Measurements from ENCODE around the gene HOXB1. TPM values are rescaled to one million over a fixed set of nuclear protein-coding genes. Genes with fewer than 3 reads are reported as not detected.

HOXB1 gene
- total and polyA plus RNA-seq, 10 donors: 0.06 TPM; not detected in 9

DNA sequence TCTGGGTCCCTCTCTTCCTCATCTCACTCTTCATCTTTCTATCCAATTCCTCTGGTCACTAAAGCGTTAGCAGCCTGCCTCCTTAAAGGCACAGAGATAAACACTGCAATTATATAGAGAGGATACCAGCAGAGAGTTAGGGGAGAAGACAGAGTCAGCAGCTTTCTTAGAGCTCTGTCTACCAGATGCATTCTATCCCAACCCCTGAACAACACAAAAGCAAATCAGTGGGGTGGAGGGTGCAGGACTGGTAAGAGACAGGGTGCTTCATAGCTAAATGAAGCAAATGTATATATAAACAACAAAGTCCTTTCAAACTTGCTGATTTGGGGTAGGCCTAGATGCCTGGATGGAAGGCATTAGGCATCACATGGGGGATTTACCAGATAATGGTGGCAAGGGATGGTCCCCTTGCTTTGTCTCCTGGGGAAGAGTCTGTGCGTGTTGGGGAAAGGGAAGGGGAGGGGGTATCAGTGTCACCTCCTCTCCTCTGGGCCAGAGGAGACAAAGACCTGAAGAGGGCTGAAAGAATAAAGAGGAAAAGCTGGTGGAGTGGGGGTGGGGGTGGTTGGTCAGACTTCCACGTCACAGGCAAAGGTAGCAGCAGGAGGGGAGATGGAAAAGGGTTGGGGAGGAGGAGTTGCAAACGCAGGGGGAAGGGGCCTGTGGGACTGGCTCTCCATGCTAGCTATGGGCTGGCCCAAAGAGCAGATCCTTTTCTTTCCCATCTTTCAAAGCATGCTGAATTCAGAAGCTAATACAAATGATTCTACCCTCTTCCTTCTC, 35.3 kb upstream of the HOXB1 start:
- Histone ChIP-seq H3K27me3 (replicated peaks in 1 of 7) (peaks cover 0 to 93% (median 18%) of the 10 kb centered on the region in 7 donors), H3K4me1 (peaks cover 0 to 69% (median 15%) of the 10 kb centered on the region in 6 donors), H3K36me3 (no peaks in the 10 kb centered on the region), H3K9me3 (no peaks in the 10 kb centered on the region), H3K27ac (peak overlapping the region in 5 of 8 donors; percentile 68 to 89 (median 72)), H3K4me3 (no peak overlapping the region)
- 72 to 89% (median 76%) methylated on average over 4 of the region's 4 CpGs for WGBS, 5 donors
- intact Hi-C loops (cut with DNase I; ENCODE audit: low total_unique reads): no loop called here
- DNase-seq: no peak
- TF ChIP-seq POLR2AphosphoS5 (IDR thresholded peaks at IDR 0.05): no peak
- TF ChIP-seq, protein P1, sequence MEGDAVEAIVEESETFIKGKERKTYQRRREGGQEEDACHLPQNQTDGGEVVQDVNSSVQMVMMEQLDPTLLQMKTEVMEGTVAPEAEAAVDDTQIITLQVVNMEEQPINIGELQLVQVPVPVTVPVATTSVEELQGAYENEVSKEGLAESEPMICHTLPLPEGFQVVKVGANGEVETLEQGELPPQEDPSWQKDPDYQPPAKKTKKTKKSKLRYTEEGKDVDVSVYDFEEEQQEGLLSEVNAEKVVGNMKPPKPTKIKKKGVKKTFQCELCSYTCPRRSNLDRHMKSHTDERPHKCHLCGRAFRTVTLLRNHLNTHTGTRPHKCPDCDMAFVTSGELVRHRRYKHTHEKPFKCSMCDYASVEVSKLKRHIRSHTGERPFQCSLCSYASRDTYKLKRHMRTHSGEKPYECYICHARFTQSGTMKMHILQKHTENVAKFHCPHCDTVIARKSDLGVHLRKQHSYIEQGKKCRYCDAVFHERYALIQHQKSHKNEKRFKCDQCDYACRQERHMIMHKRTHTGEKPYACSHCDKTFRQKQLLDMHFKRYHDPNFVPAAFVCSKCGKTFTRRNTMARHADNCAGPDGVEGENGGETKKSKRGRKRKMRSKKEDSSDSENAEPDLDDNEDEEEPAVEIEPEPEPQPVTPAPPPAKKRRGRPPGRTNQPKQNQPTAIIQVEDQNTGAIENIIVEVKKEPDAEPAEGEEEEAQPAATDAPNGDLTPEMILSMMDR (IDR thresholded peaks at IDR 0.05 in 8 of 11, conservative IDR thresholded peaks at IDR 0.05 in 3 of 11): no peak
- TF ChIP-seq POLR2A (IDR thresholded peaks at IDR 0.05): no peak

DNA sequence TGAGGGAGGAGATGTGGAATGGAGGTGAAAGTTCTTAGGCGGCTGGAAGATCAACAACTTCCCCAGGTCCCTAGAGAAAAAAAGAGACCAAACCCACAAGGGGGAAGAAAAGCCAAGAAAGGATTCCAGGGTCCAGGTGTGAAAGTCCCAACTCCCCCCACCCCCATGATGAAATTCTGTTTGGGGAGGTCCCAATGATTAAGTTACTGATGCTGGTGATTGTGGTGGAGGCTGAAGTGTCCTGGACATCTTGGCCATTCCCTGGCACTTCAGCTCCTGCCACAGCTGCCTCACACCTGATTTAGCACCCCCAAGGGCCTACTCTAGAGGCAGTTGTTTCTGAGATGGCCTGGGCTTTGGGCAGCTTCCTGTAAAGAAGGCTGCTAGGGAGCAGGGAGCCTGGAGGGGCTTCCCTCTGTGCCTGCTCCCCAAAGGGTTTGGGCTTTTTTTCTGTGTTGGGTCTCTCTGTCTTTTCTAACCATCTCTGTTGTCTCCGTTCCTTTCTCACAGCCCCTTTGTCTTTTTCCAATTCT, 34.3 kb upstream of the HOXB1 start:
- Histone ChIP-seq H3K36me3 (no peaks in the 10 kb centered on the region), H3K4me3 (peak overlapping the region in 2 of 8 donors; percentile 42 to 59), H3K4me1 (peaks cover 0 to 76% (median 15%) of the 10 kb centered on the region in 6 donors), H3K27ac (peak overlapping the region in 7 of 8 donors; percentile 55 to 89 (median 70)), H3K9me3 (no peaks in the 10 kb centered on the region), H3K27me3 (replicated peaks in 1 of 7) (peaks cover 0 to 84% (median 18%) of the 10 kb centered on the region in 7 donors)
- TF ChIP-seq, protein P1 (IDR thresholded peaks at IDR 0.05 in 8 of 11, conservative IDR thresholded peaks at IDR 0.05 in 3 of 11): no peak
- TF ChIP-seq POLR2A (IDR thresholded peaks at IDR 0.05) (no peak), POLR2AphosphoS5 (IDR thresholded peaks at IDR 0.05) (no peak)
- WGBS, 5 donors: 65 to 85% (median 78%) methylated on average over 2 of the region's 2 CpGs
- intact Hi-C loops (cut with DNase I; ENCODE audit: low total_unique reads): no loop called here
- DNase-seq: no peak

- Histone ChIP-seq H3K4me1 (peaks cover 0 to 81% (median 15%) of the 10 kb centered on the region in 6 donors), H3K27ac (peak overlapping the region in 7 of 8 donors; percentile 55 to 89 (median 70)), H3K36me3 (no peaks in the 10 kb centered on the region), H3K4me3 (peak overlapping the region in 6 of 8 donors; percentile 20 to 59 (median 24)), H3K9me3 (no peaks in the 10 kb centered on the region), H3K27me3 (replicated peaks in 1 of 7) (peaks cover 0 to 78% (median 18%) of the 10 kb centered on the region in 7 donors)
- TF ChIP-seq POLR2AphosphoS5 (IDR thresholded peaks at IDR 0.05): peak in 2 of 3 donors; percentile 58 to 72
- TF ChIP-seq POLR2A (IDR thresholded peaks at IDR 0.05): no peak
- TF ChIP-seq, protein P1 (IDR thresholded peaks at IDR 0.05 in 8 of 11, conservative IDR thresholded peaks at IDR 0.05 in 3 of 11): no peak
- no peak for DNase-seq
- WGBS, 5 donors: 29 to 41% (median 31%) methylated on average over 31 to 73 of the region's 73 CpGs
- intact Hi-C loops (cut with DNase I; ENCODE audit: low total_unique reads): no loop called here
Measured at GRCh38 chr17:48564188-48565021, 33.6 kb upstream of the HOXB1 start.

All from spleen (tissue), 11 donors.